Skin epidermis (tissue), 12 donors: ENCODE results near the gene B3GNT5.
A peak's percentile ranks its signal among the peaks of the same experiment; 100 is the strongest.

Experiments
- H3K27ac ChIP-seq, 21 experiments: fragments of 200-600 bp; sonication (generic) in 11 of 21; one replicate each; pipeline ENCODE4 v1.5.0; 2020; ENCODE audit warnings: mild to moderate bottlenecking in 3 of 21, inconsistent platforms in 2 of 21, moderate library complexity in 2 of 21
- H3K4me3 ChIP-seq, 7 experiments: fragments of 200-600 bp; sonication (generic) in 2 of 7; one replicate each; pipeline ENCODE4 v1.5.0; 2020; ENCODE audit warnings: inconsistent platforms in 2 of 7, mild to moderate bottlenecking in 2 of 7, moderate library complexity in 1 of 7

B3GNT5 gene

GRCh38 chr3:183284570-183284969 lies 31.5 kb downstream of the B3GNT5 start:
- Histone ChIP-seq H3K27ac (peak overlapping the region in 4 of 21 experiments; percentile 60 to 71 (median 69)), H3K4me3 (no peak overlapping the region)

GRCh38 chr3:183285318-183285717 lies 32.3 kb downstream of the B3GNT5 start:
- Histone ChIP-seq H3K4me3 (no peak overlapping the region), H3K27ac (peak overlapping the region in 16 of 21 experiments; percentile 17 to 79 (median 66))

GRCh38 chr3:183285828-183286457 lies 32.9 kb downstream of the B3GNT5 start:
- Histone ChIP-seq H3K4me3 (no peak overlapping the region), H3K27ac (peak overlapping the region in 19 of 21 experiments; percentile 17 to 79 (median 64))

DNA sequence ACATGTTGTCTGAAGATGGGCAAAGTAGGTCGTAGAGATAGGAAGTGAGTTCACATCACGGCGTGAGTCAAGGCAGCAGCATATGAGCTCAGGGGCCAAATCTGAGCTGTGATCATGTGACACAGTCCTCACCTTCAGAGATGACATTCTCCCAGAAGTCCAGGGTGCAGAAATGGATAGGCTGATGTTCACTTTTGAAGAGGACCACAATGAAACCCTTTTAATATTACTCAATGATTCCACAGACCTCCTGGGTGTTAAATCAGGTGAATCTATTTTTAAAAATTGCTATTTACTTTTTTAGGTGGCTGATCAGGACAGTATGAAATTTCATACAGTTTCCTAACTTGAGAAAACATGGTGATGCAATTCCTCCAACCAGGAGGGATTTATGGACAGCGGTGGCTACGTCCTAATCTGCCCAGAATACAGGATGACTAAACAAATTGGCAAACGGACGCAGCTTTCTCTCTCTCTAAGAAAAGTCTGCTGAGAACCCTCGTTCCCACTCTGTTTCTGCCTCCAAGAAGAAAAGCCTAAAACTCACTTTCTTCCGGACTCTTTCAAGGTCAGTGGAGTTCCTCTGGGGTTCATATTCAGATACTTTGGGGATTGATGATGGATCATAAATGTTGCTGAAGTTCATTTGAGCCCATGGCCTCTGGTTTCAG lies 34.4 kb downstream of the B3GNT5 start:
- H3K27ac ChIP-seq: peak overlapping the region in 1 of 21 experiments; percentile 70
- no peak overlapping the region for H3K4me3 ChIP-seq

GRCh38 chr3:183288117-183288516 lies 35.1 kb downstream of the B3GNT5 start:
- H3K27ac ChIP-seq: no peak overlapping the region

GRCh38 chr3:183290216-183290615 lies 37.2 kb downstream of the B3GNT5 start:
- no peak overlapping the region for H3K4me3 ChIP-seq
- no peak overlapping the region for H3K27ac ChIP-seq

More at GRCh38 chr3:183288117-183288516, 35.1 kb downstream of the B3GNT5 start:
- no peak overlapping the region for H3K4me3 ChIP-seq

GRCh38 chr3:183291497-183292031 lies 38.5 kb downstream of the B3GNT5 start:
- Histone ChIP-seq H3K27ac (peak overlapping the region in 2 of 21 experiments; percentile 19 to 43), H3K4me3 (no peak overlapping the region)

GRCh38 chr3:183293966-183294365 lies 40.9 kb downstream of the B3GNT5 start:
- Histone ChIP-seq H3K4me3 (no peak overlapping the region), H3K27ac (no peak overlapping the region)

- H3K4me3 ChIP-seq: no peak overlapping the region
- H3K27ac ChIP-seq: peak overlapping the region in 9 of 21 experiments; percentile 11 to 56 (median 43)
Measured at GRCh38 chr3:183295211-183295610, 42.2 kb downstream of the B3GNT5 start.

- Histone ChIP-seq H3K27ac (no peak overlapping the region), H3K4me3 (no peak overlapping the region)
Measured at GRCh38 chr3:183296944-183297343, 43.9 kb downstream of the B3GNT5 start.

- peak overlapping the region in 1 of 21 experiments; percentile 17 for H3K27ac ChIP-seq
Measured at GRCh38 chr3:183298701-183299153, 45.7 kb downstream of the B3GNT5 start.

GRCh38 chr3:183299976-183300375 lies 46.9 kb downstream of the B3GNT5 start:
- no peak overlapping the region for H3K27ac ChIP-seq
- no peak overlapping the region for H3K4me3 ChIP-seq

More at GRCh38 chr3:183298701-183299153, 45.7 kb downstream of the B3GNT5 start:
- no peak overlapping the region for H3K4me3 ChIP-seq

DNA sequence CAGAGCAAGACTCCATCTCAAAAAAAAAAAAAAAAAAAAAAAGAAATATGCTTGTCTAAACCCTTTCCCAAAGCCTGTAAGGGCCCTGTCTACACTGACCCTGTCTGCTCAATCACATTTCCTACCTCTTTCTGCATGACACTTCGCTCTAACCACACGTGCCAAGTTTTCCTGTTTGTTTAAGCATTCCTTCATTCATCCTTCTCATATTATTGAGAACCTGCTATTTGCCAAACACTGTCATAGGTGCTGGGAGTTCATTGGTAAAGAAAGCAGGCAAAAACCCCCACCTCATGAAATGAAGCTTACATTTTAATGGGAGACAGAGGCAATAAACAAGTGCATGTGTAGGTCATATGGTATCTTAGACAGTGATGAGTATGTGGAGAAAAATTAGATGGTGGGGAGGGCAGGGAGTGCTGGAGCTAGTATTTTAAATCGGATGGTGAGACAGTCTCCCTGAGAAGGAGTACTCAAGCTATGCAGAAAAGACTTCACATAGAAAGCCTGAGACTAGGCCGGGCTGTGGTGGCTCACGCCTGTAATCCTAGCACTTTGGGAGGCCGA lies 48.0 kb downstream of the B3GNT5 start:
- H3K4me3 ChIP-seq: no peak overlapping the region
- peak overlapping the region in 1 of 21 experiments; percentile 23 for H3K27ac ChIP-seq

DNA sequence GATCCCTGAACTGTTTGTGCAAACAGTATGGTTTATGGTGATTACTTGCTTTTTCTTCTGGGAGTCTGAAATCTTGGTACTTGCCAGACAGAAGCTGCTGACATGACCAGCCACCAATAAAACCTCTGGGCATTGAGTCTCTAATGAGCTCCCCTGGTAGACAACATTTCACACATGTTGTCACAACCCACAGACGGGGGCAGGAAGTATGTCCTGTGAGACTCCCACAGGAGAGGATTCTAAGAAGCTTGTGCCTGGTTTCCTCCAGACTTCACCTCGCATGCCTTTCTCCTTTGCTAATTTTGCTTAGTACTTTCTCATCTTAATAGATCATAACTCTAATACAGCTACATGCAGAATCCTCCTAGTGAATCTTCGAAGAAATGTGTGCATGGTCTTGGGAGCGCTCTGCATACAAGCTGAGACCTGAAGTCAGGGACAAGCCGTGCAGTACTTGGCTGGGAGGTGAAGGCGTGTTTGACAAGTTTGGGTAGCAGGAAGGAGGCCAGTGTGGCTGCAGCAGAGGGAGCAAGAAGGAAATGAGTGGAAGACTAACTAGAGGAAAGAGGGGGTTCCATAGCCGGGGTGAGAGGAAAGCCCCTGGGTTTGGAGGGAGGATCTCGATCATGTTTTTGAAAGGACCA lies 49.0 kb downstream of the B3GNT5 start:
- peak overlapping the region in 7 of 21 experiments; percentile 3 to 44 (median 23) for H3K27ac ChIP-seq
- H3K4me3 ChIP-seq: no peak overlapping the region

GRCh38 chr3:183303690-183304089 lies 50.6 kb downstream of the B3GNT5 start:
- Histone ChIP-seq H3K4me3 (no peak overlapping the region), H3K27ac (peak overlapping the region in 5 of 21 experiments; percentile 8 to 51 (median 26))

DNA sequence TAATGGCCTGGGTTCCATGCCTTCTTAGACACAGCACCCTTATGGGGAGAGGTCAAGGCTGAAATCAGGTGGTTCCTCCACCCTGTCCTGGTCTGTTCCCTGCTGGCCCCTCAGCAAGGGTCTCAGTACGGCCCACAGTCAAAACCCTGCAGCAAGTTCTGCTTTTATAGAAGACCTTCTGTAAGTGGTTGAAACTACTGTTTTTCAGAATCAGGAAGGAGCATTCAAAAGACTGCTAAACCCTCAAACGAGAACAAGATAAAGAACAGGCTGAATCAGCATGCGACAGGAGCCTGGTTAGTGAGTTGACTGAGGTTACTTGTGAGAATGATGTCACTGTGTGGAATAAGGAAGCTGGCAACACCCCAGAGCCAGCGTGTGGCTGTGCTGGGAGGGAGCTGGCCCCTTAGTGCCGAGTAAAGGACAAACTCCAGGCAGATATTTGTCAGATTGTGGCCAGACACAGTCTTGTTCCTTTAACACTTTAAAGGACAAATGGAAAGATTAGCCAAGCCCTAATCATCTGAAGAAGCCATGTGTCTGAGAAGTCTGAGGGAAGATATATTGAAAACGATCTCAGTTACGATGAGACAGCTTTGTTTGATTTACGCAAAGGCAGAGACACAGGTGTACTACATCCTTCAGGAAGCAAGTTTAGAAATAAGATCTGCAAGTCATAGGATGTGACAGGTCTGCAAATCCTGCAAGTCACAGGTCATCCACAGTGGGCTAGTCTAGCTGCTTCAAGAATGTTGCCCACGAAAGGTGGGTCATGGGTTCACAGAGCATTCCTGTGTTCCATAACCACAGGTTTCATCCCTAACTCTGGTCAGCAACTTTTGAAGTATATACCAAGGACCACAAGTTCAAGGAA lies 54.0 kb downstream of the B3GNT5 start:
- peak overlapping the region in 9 of 21 experiments; percentile 5 to 59 (median 37) for H3K27ac ChIP-seq

GRCh38 chr3:183307749-183308148 lies 54.7 kb downstream of the B3GNT5 start:
- Histone ChIP-seq H3K4me3 (no peak overlapping the region), H3K27ac (peak overlapping the region in 1 of 21 experiments; percentile 5)

More for the DNA sequence above, 54.0 kb downstream of the B3GNT5 start:
- no peak overlapping the region for H3K4me3 ChIP-seq

GRCh38 chr3:183308751-183309150 lies 55.7 kb downstream of the B3GNT5 start:
- no peak overlapping the region for H3K4me3 ChIP-seq
- no peak overlapping the region for H3K27ac ChIP-seq

GRCh38 chr3:183309276-183309675 lies 56.2 kb downstream of the B3GNT5 start:
- Histone ChIP-seq H3K27ac (no peak overlapping the region), H3K4me3 (no peak overlapping the region)
